Measurements from ENCODE around the gene EPHA6.
"Not testable (repeated sequence)": the region's sequence is repeated elsewhere in the genome, so short reads cannot be mapped to it uniquely, and the experiment has no call there.

The EPHA6 gene

DNA sequence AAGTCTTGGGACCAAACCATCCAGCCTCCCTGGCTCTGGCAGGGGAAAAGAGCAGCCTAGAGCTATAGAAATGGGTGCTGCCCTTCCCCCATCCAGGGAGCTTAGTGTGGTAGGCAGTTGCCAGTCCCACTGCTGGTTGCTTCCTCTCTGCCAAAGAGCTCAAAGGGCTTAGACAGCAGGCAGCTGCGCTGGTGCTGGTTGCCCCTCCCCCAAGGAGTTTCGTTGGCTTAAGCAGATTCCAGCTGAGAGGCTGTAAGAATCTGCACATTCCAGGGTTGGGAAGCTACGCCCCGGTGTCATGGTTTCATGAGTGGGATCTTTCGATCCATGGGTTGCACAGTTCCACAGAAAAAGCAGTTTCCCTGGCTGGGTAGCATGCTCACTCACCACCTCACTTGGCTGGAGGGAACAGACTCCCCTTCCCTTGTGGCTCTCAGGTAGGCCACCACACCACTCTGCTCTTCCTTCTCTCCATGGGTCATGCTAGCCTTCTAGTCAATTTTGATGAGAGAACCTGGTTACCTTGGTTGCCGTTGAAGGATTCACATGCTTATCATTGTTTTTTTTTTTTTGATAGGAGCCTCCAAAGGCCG, 195.1 kb downstream of the EPHA6 start:
- intact Hi-C loops (cut with DNase I): no loop called here

DNA sequence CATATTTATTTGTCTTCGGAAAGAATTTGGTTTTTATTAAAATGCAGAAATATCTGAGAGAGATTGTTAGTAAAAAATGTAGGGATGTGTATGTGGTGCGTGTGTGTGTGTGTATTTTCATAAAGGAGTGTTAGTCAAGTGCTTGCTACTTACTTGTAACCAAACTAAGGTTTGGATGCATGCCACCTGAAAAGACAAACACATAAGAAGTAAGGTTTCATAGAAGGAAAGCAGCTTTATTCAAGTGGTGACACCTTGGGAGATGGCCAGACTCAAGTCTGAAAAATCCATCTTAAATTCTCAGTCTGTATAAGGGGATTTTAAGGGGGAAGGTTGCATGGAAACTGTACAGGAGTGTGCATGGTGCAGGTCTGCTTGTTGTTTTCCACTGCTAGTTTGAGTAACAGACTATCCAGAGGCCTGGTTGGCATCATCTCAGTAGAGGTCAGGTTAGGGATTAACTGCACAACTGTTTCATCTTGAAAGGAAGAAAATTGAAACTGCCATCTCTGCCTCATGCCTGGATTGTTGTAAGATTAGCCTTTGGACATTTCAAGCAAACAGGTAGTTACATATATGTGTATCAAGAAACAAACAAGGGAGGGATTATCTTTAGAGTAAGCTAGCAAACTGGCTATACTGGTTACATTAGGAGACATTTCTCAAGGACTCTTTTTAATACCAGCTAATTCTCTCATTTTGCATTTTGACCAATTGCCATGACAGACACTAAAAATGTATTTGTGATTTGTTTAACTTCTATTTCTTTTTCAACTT, 196.7 kb downstream of the EPHA6 start:
- intact Hi-C loops (cut with DNase I): no loop called here

More for the DNA sequence above, 195.1 kb downstream of the EPHA6 start:
- peak in 1 of 10 donors; percentile 30 for DNase-seq

DNA sequence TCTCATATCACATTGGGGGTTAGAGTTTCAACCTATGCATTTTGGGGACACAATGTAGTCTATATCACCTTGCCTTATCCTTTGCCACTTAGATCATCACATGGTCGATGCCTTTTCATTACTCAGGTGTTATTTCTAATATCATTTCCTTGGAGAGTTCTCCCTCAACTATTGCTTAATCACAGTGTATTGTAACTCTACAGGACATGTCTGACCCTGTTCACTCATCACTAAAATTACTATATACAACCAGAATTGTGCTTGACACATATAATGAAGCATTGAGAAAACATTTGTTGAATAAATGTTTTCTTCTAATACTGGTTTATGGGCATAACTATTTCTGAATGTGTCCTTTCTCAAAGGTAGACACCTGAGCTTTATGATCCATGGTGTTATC, 207.4 kb downstream of the EPHA6 start:
- intact Hi-C loops (cut with DNase I): no loop called here
- DNase-seq: no peak

More for the DNA sequence above, 196.7 kb downstream of the EPHA6 start:
- DNase-seq: no peak

DNA sequence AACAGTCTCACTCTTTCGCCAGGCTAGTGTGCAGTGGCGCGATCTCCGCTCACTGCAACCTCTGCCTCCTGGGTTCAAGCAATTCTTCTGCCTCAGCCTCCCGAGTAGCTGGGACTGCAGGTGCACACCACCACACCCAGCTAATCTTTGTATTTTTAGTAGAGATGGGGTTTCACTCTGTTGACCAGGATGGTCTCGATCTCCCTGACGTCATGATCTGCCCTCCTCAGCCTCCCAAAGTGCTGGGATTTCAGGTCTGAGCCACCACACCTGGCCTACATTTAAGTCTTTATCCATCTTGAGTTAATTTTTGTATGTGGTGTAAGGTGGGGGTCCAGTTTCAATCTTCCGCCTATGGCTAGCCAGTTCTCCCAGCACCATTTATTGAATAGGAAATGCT, 211.2 kb downstream of the EPHA6 start:
- intact Hi-C loops (cut with DNase I); DNase-seq: not testable (repeated sequence)

DNA sequence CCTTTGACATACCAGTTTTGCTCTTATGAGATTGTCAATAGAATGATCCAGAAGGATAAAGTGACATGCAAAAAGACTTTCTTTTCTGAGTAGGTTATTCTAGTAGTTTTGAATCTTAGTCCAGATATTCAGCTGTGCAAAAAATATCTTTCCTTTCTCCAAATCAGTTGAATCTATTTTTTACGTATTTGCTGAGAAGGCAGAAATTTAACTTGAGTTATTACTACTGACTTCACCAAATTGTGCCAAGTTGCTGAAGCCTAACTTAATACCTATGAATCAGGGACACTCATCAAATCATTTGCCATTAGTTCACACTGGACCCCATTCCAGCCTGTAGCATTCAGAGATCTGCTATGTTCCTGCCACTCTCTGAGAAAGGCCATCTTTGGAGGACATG, 215.6 kb downstream of the EPHA6 start:
- intact Hi-C loops (cut with DNase I): no loop called here
- no peak for DNase-seq

DNA sequence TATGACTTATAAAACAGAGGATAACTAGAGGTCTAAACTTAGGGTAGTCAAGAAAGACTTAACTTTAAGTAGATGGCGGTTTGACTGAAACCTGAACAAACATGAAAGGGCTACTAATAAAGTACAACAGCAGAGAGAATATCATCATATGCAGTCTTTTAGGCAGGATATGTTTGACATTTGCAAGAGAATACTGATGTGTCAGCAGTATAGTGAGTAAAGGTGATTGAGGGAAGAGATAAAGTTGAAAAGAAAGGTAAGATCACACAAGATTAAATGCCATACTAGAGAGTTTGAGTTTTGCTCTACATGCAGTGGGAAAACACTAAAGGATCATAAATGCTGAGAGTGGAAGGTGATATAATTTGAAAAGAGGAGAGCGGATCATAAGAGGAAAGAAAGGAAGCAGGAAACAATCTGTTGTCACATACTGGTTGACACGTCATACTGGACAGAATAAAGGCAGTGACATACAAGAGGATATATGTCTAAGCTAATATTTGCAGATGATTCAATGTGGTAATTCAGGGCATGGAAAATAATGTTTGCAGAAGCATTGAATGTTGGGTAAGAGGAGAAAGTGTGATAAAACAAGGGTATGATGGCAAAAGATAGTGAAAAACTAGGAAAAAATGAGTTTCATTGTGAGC, 223.0 kb downstream of the EPHA6 start:
- DNase-seq: no peak
- intact Hi-C loops (cut with DNase I): no loop called here

DNA sequence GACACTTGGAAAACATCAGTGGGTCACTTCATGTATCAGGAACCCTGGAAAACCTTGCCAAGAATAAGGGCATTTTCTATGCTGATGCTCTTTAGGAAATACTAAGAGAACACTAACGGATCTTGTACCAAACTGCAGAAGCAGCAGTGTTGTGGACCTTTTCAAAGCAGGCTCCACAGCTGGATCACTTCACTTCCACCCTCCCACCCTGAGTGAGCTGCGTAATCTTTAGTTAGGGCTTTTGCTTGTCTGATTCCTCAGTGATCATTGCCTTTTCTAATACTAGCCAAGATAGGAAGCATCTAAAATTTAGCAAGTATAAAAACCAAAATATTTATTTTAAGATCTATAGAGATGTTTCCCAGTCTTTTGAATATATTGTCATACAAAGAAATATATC, 229.0 kb downstream of the EPHA6 start:
- intact Hi-C loops (cut with DNase I): no loop called here
- no peak for DNase-seq

DNA sequence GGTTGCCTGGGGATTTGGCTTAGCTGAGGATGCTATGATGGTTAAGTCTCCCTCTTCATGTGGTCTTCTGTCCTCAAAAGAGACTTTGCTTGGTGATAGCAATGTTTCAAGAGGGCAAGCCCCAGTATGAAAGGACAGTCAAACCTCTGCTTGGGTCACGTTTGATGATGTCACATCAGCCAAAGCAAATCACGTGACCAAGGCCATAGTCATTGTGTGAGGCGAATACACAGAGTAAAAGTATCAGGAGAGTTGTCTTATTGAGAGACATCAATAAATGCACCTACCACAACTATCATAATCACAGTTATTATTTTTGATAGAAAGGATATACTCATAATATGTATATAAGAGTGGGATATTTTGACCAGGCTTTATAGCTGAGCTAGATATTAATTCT, 243.0 kb downstream of the EPHA6 start:
- no peak for DNase-seq
- intact Hi-C loops (cut with DNase I): no loop called here

DNA sequence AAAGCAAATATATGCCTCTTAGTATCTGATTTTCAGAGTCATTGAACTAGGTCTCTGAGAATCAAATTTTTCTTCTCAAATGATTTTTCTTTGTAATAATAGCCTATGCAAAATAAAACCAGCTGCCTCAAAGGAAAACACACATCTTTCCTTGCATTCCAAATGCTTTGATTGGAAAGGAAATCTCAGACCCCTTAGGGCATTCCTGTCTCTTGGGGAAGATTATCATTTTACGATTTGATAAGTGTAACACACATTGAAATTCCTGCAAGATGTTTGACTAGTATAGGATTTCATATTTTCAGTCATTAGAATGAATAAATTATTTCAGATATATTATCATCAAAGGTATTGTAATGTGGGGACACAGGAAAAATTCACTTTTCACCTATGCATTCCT, 244.8 kb downstream of the EPHA6 start:
- intact Hi-C loops (cut with DNase I): no loop called here

DNA sequence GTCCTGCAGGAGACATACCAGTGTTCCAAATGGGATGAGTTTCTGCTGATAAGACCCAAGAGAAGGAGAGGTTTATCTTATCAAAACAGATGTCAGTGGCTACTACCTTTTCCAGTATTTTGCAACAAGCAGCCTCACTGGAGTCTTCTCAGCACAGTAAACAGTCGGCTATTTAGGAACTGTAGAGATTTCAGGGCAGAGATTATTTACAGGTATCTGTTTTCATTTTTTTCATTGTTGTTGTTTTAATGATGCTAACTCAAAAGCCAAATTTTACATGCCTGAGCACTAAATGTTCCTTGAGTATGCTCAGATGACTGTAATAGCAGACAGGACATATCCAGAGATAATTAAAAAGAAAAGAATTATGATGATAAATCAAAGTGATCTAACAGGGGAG, 252.1 kb downstream of the EPHA6 start:
- intact Hi-C loops (cut with DNase I): no loop called here

More for the DNA sequence above, 244.8 kb downstream of the EPHA6 start:
- no peak for DNase-seq

DNA sequence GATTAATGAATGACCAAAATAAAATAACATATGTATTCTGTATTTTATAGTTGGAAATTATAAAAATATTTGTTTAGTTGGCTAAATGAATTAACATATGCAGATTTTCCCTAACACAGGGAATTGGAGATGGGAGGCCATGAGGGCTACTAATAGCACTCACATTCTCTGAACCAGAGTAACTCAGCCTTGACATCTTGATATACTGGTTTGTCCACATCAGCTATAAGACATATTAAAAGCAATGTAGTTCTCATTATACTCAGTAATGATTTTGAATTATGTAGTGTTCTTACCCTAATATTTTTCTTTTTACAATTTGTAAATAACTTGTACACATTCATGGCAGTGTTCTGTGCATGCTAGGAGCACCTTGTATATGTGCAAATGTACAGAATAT, 255.9 kb downstream of the EPHA6 start:
- DNase-seq: no peak

More for the DNA sequence above, 252.1 kb downstream of the EPHA6 start:
- DNase-seq: no peak

DNA sequence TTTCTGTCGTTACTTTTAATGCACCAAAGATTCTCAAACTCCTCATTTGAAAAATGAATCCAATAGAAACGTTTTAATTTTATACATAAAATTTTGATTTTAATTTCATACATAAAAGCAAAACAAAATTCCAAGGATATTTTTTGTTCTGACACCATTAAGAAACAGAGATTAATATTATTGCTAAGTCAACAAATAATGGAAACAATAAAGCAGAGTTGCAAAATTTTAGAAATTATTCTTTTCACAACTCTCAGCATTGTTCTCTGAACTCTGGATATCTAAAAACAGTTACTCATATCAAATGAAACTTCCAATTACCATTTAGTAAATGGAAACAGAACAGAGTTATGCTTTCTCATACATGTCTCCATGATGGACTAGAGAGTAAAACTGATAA, 260.2 kb downstream of the EPHA6 start:
- DNase-seq: no peak
- intact Hi-C loops (cut with DNase I): no loop called here

More for the DNA sequence above, 255.9 kb downstream of the EPHA6 start:
- intact Hi-C loops (cut with DNase I): no loop called here

DNA sequence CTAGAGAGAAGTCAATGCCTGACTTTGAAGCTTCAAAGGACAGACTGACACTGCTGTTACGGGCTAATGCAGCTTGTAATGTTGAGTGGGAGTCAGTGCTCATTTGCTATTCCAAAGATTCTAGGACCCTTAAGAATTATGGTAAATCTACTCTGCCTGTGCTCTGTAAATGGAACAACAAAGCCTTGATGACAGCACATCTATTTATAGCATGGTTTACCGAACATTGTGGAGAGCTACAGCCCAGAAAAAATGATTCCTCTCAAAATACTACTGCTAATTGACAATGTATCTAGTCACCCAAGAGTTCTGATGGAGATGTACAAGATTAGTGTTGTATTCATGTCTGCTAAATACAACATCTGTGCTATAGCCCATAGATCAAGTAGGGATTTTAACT, 262.3 kb downstream of the EPHA6 start:
- DNase-seq: no peak
- intact Hi-C loops (cut with DNase I): no loop called here

DNA sequence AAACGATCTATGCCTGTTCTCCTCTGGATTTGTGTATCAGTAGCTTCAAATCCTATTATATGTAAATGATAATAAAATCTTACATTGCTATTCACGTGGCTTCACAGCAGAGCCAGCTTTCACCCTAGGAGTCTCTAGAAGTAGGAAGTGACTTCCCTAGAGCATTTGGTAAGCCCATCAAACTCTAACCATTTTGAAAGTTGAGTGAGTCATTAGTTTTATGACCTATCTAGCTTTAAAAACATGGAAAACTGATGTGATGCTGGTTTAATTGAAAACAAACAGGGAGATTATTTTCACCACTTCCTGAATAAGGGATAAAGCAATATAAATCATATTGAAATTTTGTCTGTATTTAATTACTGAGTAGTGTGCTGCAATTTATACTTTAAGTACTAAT, 275.2 kb downstream of the EPHA6 start:
- DNase-seq: no peak

DNA sequence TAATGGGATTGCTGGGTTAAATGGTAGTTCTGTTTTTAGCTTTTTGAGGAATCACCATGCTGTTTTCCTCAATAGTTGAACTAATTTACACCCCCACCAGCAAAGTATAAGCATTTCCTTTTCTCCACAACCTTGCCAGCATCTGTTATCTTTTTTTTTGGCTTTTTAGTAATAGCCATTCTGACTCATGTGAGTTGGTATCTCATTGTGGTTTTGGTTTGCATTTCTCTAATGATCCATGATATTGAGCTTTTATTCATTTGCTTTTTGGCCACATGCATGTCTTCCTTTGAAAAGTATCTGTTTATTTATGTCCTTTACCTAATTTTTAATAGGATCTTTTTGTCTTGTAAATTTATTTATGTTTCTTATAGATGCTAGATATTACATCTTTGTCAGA, 288.2 kb downstream of the EPHA6 start:
- intact Hi-C loops (cut with DNase I): no loop called here
- DNase-seq: no peak

More for the DNA sequence above, 275.2 kb downstream of the EPHA6 start:
- intact Hi-C loops (cut with DNase I): no loop called here

DNA sequence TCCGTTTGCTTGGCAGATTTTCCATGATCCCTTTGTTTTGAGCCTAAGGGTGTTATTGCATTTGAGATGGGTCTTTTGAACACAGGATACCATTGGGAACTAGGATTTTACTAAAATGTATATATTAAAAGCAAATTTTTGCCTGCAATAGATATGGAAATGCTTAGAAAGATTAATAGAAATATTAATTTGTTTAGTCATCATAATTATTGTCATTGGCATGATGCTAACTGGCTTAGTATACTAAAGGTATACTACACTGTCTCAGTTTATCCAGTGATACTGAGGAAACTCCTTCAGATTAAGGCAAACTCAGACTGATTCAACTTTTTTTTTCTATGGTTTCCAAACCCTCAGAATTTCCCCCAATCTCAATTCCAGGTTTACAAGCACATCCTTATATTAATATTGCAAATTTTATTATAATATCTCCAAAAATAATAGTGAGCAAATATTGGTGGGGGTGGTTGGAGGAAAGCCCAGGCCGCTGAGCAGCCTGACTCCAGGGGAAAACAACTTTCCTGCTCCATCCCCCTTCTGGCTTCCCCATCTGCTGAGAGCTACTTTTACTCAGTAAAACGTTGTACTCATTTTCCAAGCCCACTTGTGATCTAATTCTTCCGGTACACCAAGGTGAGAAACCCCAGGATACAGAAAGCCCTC, 291.7 kb downstream of the EPHA6 start:
- intact Hi-C loops (cut with DNase I): no loop called here
- DNase-seq: no peak

DNA sequence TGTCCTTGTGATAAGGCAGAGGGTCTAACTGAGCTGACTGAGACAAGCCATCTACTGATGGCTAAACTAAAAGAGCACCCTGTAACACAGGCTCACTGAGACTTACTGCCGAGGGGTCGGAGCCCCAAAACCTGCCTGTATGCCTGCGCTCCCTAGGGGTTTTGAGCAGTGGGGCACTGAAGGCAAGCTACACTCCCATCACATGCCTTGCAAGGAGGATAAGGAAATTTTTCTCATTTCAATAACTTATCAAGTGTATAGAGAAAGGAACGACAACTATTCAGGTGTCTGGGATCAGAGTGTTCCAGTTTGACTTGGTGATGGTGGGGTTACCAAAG, 292.2 kb downstream of the EPHA6 start:
- peak in 1 of 10 donors; percentile 68 for DNase-seq
- intact Hi-C loops (cut with DNase I): no loop called here

DNA sequence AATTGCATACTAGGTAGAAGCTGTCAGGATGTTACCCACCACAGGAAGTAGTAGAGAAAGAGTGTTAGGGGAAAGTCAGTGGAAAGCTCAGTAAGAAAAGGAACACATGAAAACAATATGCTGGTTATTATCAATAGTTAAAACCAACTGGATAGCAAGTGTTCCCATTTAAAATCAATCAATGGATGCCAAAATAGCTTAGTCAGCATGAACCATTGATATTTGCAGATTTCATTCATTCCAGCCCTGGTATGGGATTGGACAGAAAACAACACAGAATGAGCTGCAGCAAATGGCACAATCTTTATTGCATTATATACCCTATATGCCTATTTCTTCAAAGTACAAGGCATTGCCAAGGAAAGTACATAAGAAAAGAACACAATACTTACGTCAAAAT, 293.7 kb downstream of the EPHA6 start:
- intact Hi-C loops (cut with DNase I): no loop called here
- DNase-seq: no peak

DNA sequence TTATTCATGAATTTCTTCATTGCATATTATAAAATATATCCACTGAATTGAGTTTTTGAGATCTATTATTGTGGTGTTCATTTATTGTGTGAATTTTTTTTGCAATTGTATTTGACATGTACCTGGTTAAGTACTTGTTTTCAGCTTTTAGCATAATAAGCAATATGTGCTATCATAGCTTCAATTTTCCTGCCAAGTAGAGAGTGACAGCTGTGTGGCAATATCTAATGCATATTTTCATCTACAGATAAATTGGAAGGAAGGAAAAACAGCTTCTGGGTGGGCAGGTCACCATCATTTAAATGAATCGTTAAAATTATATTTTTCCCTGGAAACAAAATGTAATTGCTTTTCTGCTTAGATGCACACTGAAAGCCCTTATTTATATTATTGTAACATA, 296.9 kb downstream of the EPHA6 start:
- intact Hi-C loops (cut with DNase I): no loop called here
- DNase-seq: no peak

DNA sequence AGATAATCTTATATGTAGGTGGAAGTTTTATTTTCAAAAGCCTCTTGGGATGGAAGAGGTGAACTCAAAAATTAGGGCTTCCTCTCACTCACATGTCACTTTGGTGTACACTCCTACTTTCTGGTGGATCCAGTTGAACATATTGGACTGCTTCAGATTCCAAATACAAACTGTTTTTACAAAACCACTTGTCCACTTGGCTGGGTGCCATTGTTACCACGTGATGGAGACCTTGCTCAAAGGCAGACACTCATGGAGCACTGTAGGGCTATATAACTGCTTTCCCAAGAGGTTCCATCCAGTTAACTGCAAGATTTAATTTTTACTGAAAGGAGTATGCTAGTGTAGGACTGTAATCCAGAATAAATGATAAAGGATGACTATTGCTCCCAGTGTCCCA, 307.0 kb downstream of the EPHA6 start:
- intact Hi-C loops (cut with DNase I): no loop called here
- no peak for DNase-seq

DNA sequence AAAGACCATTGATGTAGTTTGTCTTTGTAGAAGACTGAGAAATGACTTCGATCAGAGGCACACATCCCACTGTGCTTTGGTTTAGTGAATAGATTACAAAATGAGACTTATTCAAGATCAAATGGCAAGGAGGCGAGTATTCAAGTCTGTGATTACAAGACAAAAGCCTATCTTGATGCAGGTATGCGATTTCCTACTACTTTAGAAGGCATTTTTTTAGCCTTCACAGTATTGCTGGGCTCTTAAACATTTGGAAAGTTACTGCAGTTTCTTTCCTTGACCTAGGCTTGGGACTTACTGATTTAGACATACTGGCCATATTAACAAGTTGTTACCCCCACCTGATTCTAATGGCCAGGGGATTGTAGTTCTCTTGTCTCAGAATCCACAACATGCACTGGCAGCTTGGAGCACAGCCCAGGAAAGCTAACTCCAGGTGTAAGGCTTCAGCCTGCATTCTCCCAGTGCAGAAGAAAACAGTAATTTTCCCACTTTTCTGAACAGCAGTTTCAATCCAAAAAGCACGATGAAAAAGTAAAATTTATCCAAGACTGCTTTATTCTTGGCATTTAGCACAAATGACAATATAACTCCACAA, 311.6 kb downstream of the EPHA6 start:
- DNase-seq: no peak
- intact Hi-C loops (cut with DNase I): no loop called here
